NB4 (cell line): Measurements from ENCODE around the gene PLXDC2.
A peak's percentile ranks its signal among the peaks of the same experiment; 100 is the strongest.

ENCODE experiments used
- DNase-seq: peaks from one replicate; pipeline ENCODE4 v3.0.0; 2010; ENCODE audit warnings: low read depth
- H3K4me3 ChIP-seq: one replicate; pipeline ENCODE4 v1.5.1; 2011; ENCODE audit warnings: mild to moderate bottlenecking, low read depth, low read length, moderate library complexity
- CTCF ChIP-seq: IDR thresholded peaks from one replicate; pipeline ENCODE4 v1.5.1; 2012; ENCODE audit warnings: low read depth, low read length
- MAX ChIP-seq: IDR thresholded peaks from 2 replicates; pipeline ENCODE4 v1.6.1; 2011; ENCODE audit warnings: low read depth, low read length
- MYC ChIP-seq: IDR thresholded peaks from 2 replicates; pipeline ENCODE4 v1.6.1; 2011; ENCODE audit warnings: low read depth, low read length
- POLR2A ChIP-seq: IDR thresholded peaks from 2 replicates; pipeline ENCODE4 v1.6.1; 2011; ENCODE audit warnings: mild to moderate bottlenecking; ENCODE audit not compliant: insufficient read length; ENCODE audit errors: extremely low read depth

PLXDC2 gene

GRCh38 chr10:19809481-19809880 lies 6.8 kb upstream of the PLXDC2 start:
- TF ChIP-seq CTCF (no peak), MYC (no peak), MAX (no peak), POLR2A (no peak)
- no peak for DNase-seq
- no peak overlapping the region for H3K4me3 ChIP-seq

GRCh38 chr10:19811540-19811939 lies 4.7 kb upstream of the PLXDC2 start:
- no peak overlapping the region for H3K4me3 ChIP-seq
- TF ChIP-seq MYC = no peak
- peak; percentile 5 for TF ChIP-seq CTCF
- DNase-seq = no peak

GRCh38 chr10:19812976-19813375 lies 3.3 kb upstream of the PLXDC2 start:
- no peak for DNase-seq
- no peak for TF ChIP-seq MYC
- no peak for TF ChIP-seq CTCF
- no peak for TF ChIP-seq MAX
- TF ChIP-seq POLR2A = no peak
- H3K4me3 ChIP-seq = no peak overlapping the region

- no peak for TF ChIP-seq POLR2A
- no peak for TF ChIP-seq MYC
- TF ChIP-seq MAX = no peak
- TF ChIP-seq CTCF = no peak
- DNase-seq = no peak
- no peak overlapping the region for H3K4me3 ChIP-seq
Measured at GRCh38 chr10:19815036-19815730, 1.0 kb upstream of the PLXDC2 start.

GRCh38 chr10:19815731-19816410 lies 361 bp upstream of the PLXDC2 start:
- DNase-seq = peak; percentile 6
- H3K4me3 ChIP-seq = no peak overlapping the region
- TF ChIP-seq MYC (no peak), CTCF (no peak), POLR2A (no peak), MAX (no peak)
